DMS79 (cell line): ENCODE results near the gene REPS1.

Experiments
- DNase-seq: peaks from one replicate; lab custom pipeline; 2025; lab: John Stamatoyannopoulos, UW

Gene REPS1

GRCh38 chr6:138856654-138857053 lies 131.4 kb downstream of the REPS1 start:
- no peak for DNase-seq
